HepG2 (cell line): ENCODE measurements around the gene TIMM23. TPM values are rescaled to one million over a fixed set of nuclear protein-coding genes. Genes with fewer than 3 reads are reported as not detected.

Source experiments
- HBP1 ChIP-seq: IDR thresholded peaks from 2 replicates; pipeline ENCODE4 v1.6.1; 2016; ENCODE audit warnings: low read depth, control low read depth
- HNRNPK ChIP-seq: fragments of 200-400 bp; formaldehyde crosslinking; IDR thresholded peaks from 2 replicates; pipeline ENCODE4 v1.6.1; 2018; ENCODE audit warnings: low read length, low read depth, moderate library complexity, mild to moderate bottlenecking; ENCODE audit not compliant: poor library complexity, severe bottlenecking
- KDM2A ChIP-seq: sonication (generic); formaldehyde crosslinking; IDR thresholded peaks from 2 replicates; pipeline ENCODE4 v1.4.0; 2020; ENCODE audit warnings: low read depth, missing genetic modification reagents, borderline replicate concordance
- MIXL1 ChIP-seq: IDR thresholded peaks from 2 replicates; pipeline ENCODE4 v1.6.1; 2016
- RFXAP ChIP-seq: sonication (generic); formaldehyde crosslinking; IDR thresholded peaks from 2 replicates; pipeline ENCODE4 v1.4.0; 2020; ENCODE audit warnings: missing genetic modification reagents, borderline replicate concordance
- SMARCC2 ChIP-seq: fragments of 450-650 bp; IDR thresholded peaks from 2 replicates; pipeline ENCODE4 v1.6.1; 2017; ENCODE audit warnings: antibody characterized with exemption, mild to moderate bottlenecking
- THAP9 ChIP-seq: sonication (generic); formaldehyde crosslinking; IDR thresholded peaks from 2 replicates; pipeline ENCODE4; 2020; ENCODE audit warnings: missing genetic modification reagents, mild to moderate bottlenecking, borderline replicate concordance
- ZNF225 ChIP-seq: sonication (generic); formaldehyde crosslinking; IDR thresholded peaks from 2 replicates; pipeline ENCODE4 v1.4.0; 2020; ENCODE audit warnings: mild to moderate bottlenecking, missing genetic modification reagents
- ZNF280D ChIP-seq: sonication (generic); formaldehyde crosslinking; IDR thresholded peaks from 2 replicates; pipeline ENCODE4 v1.5.1; 2020; ENCODE audit warnings: mild to moderate bottlenecking, missing genetic modification reagents
- ZNF547 ChIP-seq: sonication (generic); formaldehyde crosslinking; IDR thresholded peaks from 2 replicates; pipeline ENCODE4 v1.5.1; 2020; ENCODE audit warnings: mild to moderate bottlenecking, missing genetic modification reagents
- ZNF577 ChIP-seq: sonication (generic); formaldehyde crosslinking; IDR thresholded peaks from 2 replicates; pipeline ENCODE4 v1.4.0; 2020; ENCODE audit warnings: mild to moderate bottlenecking, low read depth, missing genetic modification reagents, borderline replicate concordance
- polyA plus RNA-seq, 8 experiments: library from polyadenylated mRNA; depleted of rRNA in 3 of 8; stranded (reverse) in 7 of 8; unstranded in 1 of 8; fragments of >200 nt; fragmentation: Illumina TruSeq in 4 of 8; extraction: Trizol in 4 of 8; gene quantifications; 2 replicates each; pipeline versions ENCODE4 v1.2.1 to v1.2.3, GENCODE V29; 2011 to 2016; ENCODE audit warnings: low read depth in 4 of 8, missing spikeins in 1 of 8, mixed read lengths in 1 of 8; ENCODE audit not compliant: insufficient read depth in 1 of 8
- total RNA-seq, 5 experiments: library from RNA; depleted of rRNA; stranded (reverse); fragments of >200 nt; fragmentation: Illumina TruSeq; extraction: Trizol; gene quantifications; 2 replicates each; pipeline ENCODE4 v1.2.3, GENCODE V29; 2016; ENCODE audit warnings: low read depth in 1 of 5
- TF ChIP-seq, protein P1 (sequence below): sonication (generic); formaldehyde crosslinking; conservative IDR thresholded peaks from 2 replicates; pipeline ENCODE4 v1.4.0; 2020; ENCODE audit warnings: mild to moderate bottlenecking, missing genetic modification reagents, moderate library complexity
- TF ChIP-seq, protein P2 (sequence below): sonication (generic); formaldehyde crosslinking; IDR thresholded peaks from 2 replicates; pipeline ENCODE4 v1.4.0; 2020; ENCODE audit warnings: missing genetic modification reagents

The TIMM23 gene
- total and polyA plus RNA-seq, 2 of the 13 experiments (the other 11 are each of a cell fraction or from before 2014, with no cell fraction given), result 80.2 to 98.6 TPM

GRCh38 chr10:46030091-46030937 is 58.0 kb downstream of the TIMM23 start, which contains the start of gene NCOA4 (continued):
- peak; percentile 69; the same call in 1 of the 2 replicates for TF ChIP-seq MIXL1 (CRISPR knock-in tag)
- peak; percentile 76 for TF ChIP-seq ZNF225 (CRISPR knock-in tag)
- 0 out of 2 replicates have a peak, but pooled peaks have one; percentile 56 for TF ChIP-seq ZNF280D (CRISPR knock-in tag)
- TF ChIP-seq HBP1 (CRISPR knock-in tag), result peak; percentile 83; the same call in 1 of the 2 replicates
- peak; percentile 59; the same call in 1 of the 2 replicates for TF ChIP-seq THAP9
- TF ChIP-seq ZNF577 (CRISPR knock-in tag), result no peak
- peak; percentile 84 for TF ChIP-seq HNRNPK
- TF ChIP-seq KDM2A (CRISPR knock-in tag), result peak; percentile 71; the same call in 1 of the 2 replicates
- TF ChIP-seq, protein P1, sequence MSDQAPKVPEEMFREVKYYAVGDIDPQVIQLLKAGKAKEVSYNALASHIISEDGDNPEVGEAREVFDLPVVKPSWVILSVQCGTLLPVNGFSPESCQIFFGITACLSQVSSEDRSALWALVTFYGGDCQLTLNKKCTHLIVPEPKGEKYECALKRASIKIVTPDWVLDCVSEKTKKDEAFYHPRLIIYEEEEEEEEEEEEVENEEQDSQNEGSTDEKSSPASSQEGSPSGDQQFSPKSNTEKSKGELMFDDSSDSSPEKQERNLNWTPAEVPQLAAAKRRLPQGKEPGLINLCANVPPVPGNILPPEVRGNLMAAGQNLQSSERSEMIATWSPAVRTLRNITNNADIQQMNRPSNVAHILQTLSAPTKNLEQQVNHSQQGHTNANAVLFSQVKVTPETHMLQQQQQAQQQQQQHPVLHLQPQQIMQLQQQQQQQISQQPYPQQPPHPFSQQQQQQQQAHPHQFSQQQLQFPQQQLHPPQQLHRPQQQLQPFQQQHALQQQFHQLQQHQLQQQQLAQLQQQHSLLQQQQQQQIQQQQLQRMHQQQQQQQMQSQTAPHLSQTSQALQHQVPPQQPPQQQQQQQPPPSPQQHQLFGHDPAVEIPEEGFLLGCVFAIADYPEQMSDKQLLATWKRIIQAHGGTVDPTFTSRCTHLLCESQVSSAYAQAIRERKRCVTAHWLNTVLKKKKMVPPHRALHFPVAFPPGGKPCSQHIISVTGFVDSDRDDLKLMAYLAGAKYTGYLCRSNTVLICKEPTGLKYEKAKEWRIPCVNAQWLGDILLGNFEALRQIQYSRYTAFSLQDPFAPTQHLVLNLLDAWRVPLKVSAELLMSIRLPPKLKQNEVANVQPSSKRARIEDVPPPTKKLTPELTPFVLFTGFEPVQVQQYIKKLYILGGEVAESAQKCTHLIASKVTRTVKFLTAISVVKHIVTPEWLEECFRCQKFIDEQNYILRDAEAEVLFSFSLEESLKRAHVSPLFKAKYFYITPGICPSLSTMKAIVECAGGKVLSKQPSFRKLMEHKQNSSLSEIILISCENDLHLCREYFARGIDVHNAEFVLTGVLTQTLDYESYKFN (CRISPR knock-in tag), result peak; percentile 28
- TF ChIP-seq SMARCC2, result no peak
- peak; percentile 81; the same call in 1 of the 2 replicates for TF ChIP-seq ZNF547 (CRISPR knock-in tag)
- TF ChIP-seq, protein P2, sequence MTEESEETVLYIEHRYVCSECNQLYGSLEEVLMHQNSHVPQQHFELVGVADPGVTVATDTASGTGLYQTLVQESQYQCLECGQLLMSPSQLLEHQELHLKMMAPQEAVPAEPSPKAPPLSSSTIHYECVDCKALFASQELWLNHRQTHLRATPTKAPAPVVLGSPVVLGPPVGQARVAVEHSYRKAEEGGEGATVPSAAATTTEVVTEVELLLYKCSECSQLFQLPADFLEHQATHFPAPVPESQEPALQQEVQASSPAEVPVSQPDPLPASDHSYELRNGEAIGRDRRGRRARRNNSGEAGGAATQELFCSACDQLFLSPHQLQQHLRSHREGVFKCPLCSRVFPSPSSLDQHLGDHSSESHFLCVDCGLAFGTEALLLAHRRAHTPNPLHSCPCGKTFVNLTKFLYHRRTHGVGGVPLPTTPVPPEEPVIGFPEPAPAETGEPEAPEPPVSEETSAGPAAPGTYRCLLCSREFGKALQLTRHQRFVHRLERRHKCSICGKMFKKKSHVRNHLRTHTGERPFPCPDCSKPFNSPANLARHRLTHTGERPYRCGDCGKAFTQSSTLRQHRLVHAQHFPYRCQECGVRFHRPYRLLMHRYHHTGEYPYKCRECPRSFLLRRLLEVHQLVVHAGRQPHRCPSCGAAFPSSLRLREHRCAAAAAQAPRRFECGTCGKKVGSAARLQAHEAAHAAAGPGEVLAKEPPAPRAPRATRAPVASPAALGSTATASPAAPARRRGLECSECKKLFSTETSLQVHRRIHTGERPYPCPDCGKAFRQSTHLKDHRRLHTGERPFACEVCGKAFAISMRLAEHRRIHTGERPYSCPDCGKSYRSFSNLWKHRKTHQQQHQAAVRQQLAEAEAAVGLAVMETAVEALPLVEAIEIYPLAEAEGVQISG (CRISPR knock-in tag), result peak; percentile 57; the same call in 1 of the 2 replicates
- peak; percentile 32; the same call in 1 of the 2 replicates for TF ChIP-seq RFXAP (CRISPR knock-in tag)
